Activated CD4-positive, alpha-beta T cell treated with anti-CD3 and anti-CD28 coated beads, Interleukin-2, amount 10 ng/mL, durations not matched to agents 24 days and 14 days (primary cell): ENCODE measurements around the gene DAPK3. TPM values are rescaled to one million over a fixed set of nuclear protein-coding genes. Genes with fewer than 3 reads are reported as not detected.

Source experiments
- DNase-seq: peaks from one replicate; pipeline ENCODE4 v3.0.0; 2022
- H3K27ac Mint-ChIP-seq: one replicate; pipeline ENCODE4 v1.8.0; 2022; ENCODE audit warnings: mild to moderate bottlenecking, mixed read lengths
- H3K27me3 Mint-ChIP-seq: one replicate; pipeline ENCODE4 v1.8.0; 2022; ENCODE audit warnings: mixed read lengths
- H3K36me3 Mint-ChIP-seq: one replicate; pipeline ENCODE4 v1.8.0; 2022; ENCODE audit warnings: low read depth, mild to moderate bottlenecking, mixed read lengths
- H3K4me1 Mint-ChIP-seq: one replicate; pipeline ENCODE4 v1.8.0; 2021; ENCODE audit warnings: mixed read lengths
- H3K4me3 Mint-ChIP-seq: one replicate; pipeline ENCODE4 v1.8.0; 2022; ENCODE audit warnings: mild to moderate bottlenecking, moderate library complexity, mixed read lengths
- H3K9me3 Mint-ChIP-seq: one replicate; pipeline ENCODE4 v1.8.0; 2021; ENCODE audit warnings: mixed read lengths
- intact Hi-C: fragments of 100-400 bp; cut with micrococcal nuclease; formaldehyde crosslinking; loops from one replicate; pipeline ENCODE4 v1.15.1; 2023
- total RNA-seq: library from RNA; stranded (reverse); gene quantifications from 2 replicates; pipeline ENCODE4 v1.2.3, GENCODE V29; 2022

DAPK3 gene
- total RNA-seq, 1 donor from 2014 or later = 46.7 TPM

- no peaks in the 10 kb centered on the region for H3K36me3 Mint-ChIP-seq
- intact Hi-C loops = no loop called here
- no peak for DNase-seq
- no peak overlapping the region for H3K27ac Mint-ChIP-seq
- H3K4me3 Mint-ChIP-seq = no peak overlapping the region
- no peaks in the 10 kb centered on the region for H3K4me1 Mint-ChIP-seq
- H3K9me3 Mint-ChIP-seq = no peaks in the 10 kb centered on the region
- no peaks in the 10 kb centered on the region for H3K27me3 Mint-ChIP-seq
These were observed 60.8 kb downstream of the DAPK3 start for GRCh38 chr19:3910105-3910504.

Other genes starting within 250 kb of the DAPK3 start
- 41.5 and 48.7 TPM in 2 replicates for gene APBA3, start 209.4 kb downstream of the DAPK3 start, total RNA-seq
- 91.4 and 96.6 TPM in 2 replicates for gene MRPL54, start 208.4 kb downstream of the DAPK3 start, total RNA-seq
- gene RAX2, start 198.9 kb downstream of the DAPK3 start, total RNA-seq = not detected in 2 replicates
- gene MATK, start 184.7 kb downstream of the DAPK3 start, total RNA-seq = 31.6 and 32.3 TPM in 2 replicates
- gene ZFR2, start 102.1 kb downstream of the DAPK3 start, total RNA-seq = not detected in 2 replicates
- gene ATCAY, start 90.4 kb downstream of the DAPK3 start, total RNA-seq = not detected in 2 replicates
- not detected in 2 replicates for gene NMRK2, start 38.0 kb downstream of the DAPK3 start, total RNA-seq
- gene EEF2, start 14.4 kb upstream of the DAPK3 start, total RNA-seq = 2,394 and 2,438 TPM in 2 replicates
- gene PIAS4, start 36.6 kb upstream of the DAPK3 start, total RNA-seq = 32.2 and 33.2 TPM in 2 replicates
- gene ZBTB7A, start 95.8 kb upstream of the DAPK3 start, total RNA-seq = 35.8 and 39.6 TPM in 2 replicates
- gene MAP2K2, start 153.0 kb upstream of the DAPK3 start, total RNA-seq = 125 and 135 TPM in 2 replicates
- gene CREB3L3, start 182.5 kb upstream of the DAPK3 start, total RNA-seq = 0.12 TPM in 1 of 2 replicates, not detected in the other
- 39.8 and 48.0 TPM in 2 replicates for gene SIRT6, start 211.5 kb upstream of the DAPK3 start, total RNA-seq
- gene ANKRD24, start 211.6 kb upstream of the DAPK3 start, total RNA-seq = 0.50 and 0.72 TPM in 2 replicates